HepG2 (cell line): Measurements from ENCODE around the gene TFAP2E.

Experiments used
- CTCF ChIP-seq: sonication (generic); formaldehyde crosslinking; IDR thresholded peaks from 2 replicates; pipeline ENCODE4 v1.5.0; 2020; ENCODE audit warnings: mild to moderate bottlenecking, missing genetic modification reagents, moderate library complexity
- NR2C2 ChIP-seq: sonication (generic); formaldehyde crosslinking; IDR thresholded peaks from 2 replicates; pipeline ENCODE4 v1.4.0; 2020; ENCODE audit warnings: missing genetic modification reagents, mild to moderate bottlenecking, moderate library complexity, borderline replicate concordance
- SNAPC2 ChIP-seq: sonication (generic); formaldehyde crosslinking; IDR thresholded peaks from 2 replicates; pipeline ENCODE4 v1.8.1; 2022; ENCODE audit warnings: mild to moderate bottlenecking, missing genetic modification reagents
- SP2 ChIP-seq: sonication (generic); formaldehyde crosslinking; IDR thresholded peaks from 2 replicates; pipeline ENCODE4 v1.5.1; 2020; ENCODE audit warnings: mild to moderate bottlenecking, missing genetic modification reagents
- ZBTB7B ChIP-seq: sonication (generic); formaldehyde crosslinking; IDR thresholded peaks from 2 replicates; pipeline ENCODE4 v1.4.0; 2020; ENCODE audit warnings: missing genetic modification reagents
- ZNF282 ChIP-seq: fragments of 450-650 bp; IDR thresholded peaks from 2 replicates; pipeline ENCODE4 v1.6.1; 2018; ENCODE audit not compliant: partially characterized antibody

DNA sequence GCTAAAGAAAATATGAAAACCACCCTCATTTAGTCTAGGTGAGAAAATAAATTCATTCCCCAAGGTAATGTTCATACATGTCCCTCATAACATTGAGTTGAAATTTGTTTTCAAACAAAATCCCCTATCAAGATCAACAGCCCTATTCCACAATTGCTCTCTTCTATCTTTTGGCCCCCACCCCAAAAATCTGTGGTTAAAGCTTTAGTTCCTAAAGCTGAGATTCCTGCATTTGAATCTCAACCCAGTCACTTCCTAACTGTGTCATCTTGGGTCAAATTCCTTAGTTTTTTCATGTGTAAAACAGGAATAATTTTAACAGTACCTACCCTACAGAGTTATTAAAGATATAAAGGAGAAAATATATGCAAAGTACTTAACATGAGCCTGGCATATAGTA, 37.9 kb upstream of the TFAP2E start:
- no peak for TF ChIP-seq CTCF (CRISPR knock-in tag)
- no peak for TF ChIP-seq ZNF282
- TF ChIP-seq SNAPC2 (CRISPR knock-in tag): no peak
- no peak for TF ChIP-seq SP2 (CRISPR knock-in tag)
- TF ChIP-seq NR2C2: no peak
- TF ChIP-seq ZBTB7B (CRISPR knock-in tag): no peak
